ENCODE measurements around the gene TNIK.
"Not testable (repeated sequence)": the region's sequence is repeated elsewhere in the genome, so short reads cannot be mapped to it uniquely, and the experiment has no call there.

Gene TNIK

GRCh38 chr3:171468296-171468906 is 8.2 kb upstream of the TNIK start:
- DNase-seq: no peak

DNA sequence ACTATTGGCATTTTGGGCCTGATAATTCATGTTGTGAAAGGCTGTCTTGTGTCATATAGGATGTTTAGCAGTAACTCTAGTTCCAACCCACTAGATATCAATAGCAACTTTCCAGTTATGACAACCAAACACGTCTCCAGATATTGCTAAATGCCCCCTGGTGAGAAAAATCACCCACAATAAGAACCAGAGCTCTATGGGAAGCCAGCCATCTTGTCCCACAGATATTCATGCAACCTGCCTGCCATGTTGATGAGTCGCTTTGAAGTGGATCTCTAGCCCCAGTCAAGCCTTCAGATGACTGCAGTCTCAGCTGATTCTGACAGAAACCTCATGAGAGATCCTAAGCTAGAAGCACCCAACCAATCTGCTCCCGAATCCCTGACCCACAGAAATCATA is 5.6 kb upstream of the TNIK start:
- DNase-seq: no peak

GRCh38 chr3:171464462-171464861 is 4.3 kb upstream of the TNIK start:
- no peak for DNase-seq

DNA sequence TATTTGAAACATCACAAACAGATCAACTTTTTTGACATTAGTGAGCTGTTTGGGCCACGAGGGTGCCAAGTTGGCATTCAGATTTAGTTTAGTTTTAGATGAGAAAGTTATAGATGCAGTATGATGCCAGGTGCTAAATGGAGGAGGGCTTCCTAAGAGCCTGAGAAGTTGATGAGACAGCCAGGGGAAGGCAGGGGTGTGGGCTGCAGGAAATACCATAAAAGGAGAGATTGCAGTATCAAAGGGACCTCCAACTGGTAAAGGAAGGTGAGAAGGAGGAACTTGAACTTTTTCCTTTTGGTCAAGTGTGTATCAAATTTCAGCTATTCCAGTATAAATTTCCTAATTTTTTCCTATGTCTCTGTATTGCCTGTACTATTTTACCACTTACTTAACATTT is 2.0 kb upstream of the TNIK start:
- DNase-seq: no peak

GRCh38 chr3:171461525-171461917 is 1.3 kb upstream of the TNIK start:
- DNase-seq: no peak

DNA sequence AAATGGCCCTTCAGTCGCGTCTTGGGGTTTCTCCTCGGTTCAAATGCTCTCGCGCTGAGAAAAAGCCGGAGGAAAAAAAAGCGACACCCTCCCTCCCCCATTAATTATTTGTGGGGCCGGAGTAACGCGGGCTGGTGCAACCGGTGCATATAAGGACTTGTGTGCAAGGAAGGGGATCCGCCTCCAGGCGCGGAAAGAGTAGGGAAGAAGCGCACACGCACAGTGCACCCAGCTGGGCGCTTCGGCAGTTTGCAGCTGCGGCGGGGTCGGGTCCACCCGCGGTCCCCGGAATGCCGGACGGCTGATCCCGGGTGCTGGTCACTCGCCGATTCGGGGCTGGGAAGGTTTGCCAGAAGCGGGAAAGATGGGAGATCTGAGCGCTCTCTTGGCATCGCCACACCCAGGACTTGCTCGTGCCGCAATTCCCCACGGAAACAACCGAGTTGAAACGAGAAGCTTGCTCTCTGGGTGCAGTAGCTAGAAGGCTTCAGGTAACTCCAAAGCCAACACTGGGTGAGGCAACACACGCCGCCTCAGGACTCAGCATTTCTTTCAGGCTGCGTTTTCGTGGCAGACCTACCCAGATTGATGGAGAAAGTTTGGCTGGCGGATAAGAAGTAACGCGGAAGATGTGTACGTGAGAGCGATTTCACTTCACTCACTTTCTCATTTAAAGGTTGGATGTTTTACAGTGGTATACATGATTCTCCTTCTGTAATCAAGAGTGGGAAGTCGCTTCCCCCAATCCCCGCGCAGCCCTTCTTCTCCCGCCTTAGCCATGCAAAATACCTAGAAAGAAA is 720 bp upstream of the TNIK start:
- no peak for DNase-seq

- DNase-seq: no peak
These were observed 866 bp downstream of the TNIK start for GRCh38 chr3:171459137-171459941.

GRCh38 chr3:171458864-171459136 is 1.4 kb downstream of the TNIK start:
- no peak for DNase-seq

- no peak for DNase-seq
These were observed 1.9 kb downstream of the TNIK start for GRCh38 chr3:171458071-171458863.

DNA sequence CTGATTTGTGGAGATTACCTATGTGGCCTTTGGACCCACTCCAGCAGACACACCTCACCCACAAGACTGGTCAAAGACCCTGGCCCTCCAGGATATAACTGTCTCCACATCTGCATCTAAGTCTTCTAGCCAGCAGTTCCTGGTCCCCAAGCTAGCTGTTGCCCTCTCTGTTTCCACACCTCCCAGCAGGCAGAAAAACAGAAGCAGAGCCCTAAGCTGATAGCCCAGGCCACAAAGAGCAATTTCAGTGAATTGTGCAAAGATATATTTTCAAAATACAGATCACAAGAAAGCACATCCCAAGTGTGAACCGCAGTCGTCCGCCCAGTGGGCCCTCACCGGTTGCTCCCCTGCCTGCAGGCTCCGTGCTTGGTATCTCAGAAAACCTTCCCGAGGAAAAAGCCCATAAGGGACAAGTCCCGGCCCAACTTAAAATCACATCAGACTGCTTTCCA is 2.6 kb downstream of the TNIK start:
- DNase-seq: no peak

- no peak for DNase-seq
These were observed 3.2 kb downstream of the TNIK start for GRCh38 chr3:171456765-171457606.

- no peak for DNase-seq
These were observed 4.3 kb downstream of the TNIK start for GRCh38 chr3:171455603-171456550.

- DNase-seq: no peak
These were observed 6.2 kb downstream of the TNIK start for GRCh38 chr3:171454041-171454440.

DNA sequence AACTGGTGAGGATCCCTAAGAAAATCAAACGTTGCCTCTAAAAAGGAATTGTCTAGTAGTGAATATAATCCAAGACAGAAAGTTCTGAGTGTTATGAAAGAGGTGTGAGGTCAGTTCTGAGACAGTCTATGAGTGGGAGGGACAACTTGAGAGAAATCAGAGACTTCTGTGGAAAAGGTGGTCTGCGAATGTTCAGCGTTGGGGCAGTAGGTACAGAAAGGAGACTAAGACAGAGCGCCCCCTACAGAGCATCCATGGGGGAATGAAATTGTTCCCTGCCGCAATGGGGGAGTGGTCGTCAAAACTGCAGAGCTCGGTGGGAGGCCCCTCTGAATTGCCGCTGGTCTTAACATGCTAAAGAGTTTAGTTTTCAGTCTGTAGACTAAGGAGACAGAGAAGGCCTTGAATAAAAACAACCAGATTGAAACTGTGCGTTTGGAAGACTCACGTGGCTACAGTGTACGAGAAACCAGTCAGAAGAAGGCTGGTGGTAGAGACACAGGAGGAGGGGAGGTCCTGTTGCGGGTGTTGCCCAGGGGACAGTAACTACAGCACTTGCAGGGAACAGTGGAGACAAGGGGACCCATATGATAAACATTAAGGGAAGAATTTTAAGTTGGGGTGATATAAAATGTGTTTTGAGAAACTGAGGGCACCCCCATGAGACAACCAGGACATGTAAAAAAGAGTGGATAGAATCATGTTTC is 6.9 kb downstream of the TNIK start:
- DNase-seq: no peak

DNA sequence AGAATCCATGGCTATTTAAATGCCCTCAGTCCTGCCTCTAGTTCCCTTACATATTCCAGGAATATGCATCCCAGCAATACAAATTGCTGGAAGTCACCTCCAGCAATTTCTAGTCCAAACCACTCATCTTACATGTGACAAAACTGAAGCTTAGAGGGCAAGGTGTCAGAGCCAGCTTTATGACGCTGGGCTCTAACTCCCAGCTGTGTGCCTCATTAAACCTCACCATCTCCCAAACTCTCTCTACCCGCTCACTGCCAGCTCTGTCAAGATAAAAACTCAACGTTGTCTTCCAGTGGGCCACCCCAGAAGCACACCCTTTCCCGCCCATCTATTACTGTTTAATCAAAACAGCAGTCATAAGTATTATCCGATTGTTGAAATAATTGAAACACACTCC is 7.9 kb downstream of the TNIK start:
- DNase-seq: no peak

GRCh38 chr3:171451915-171452314 is 8.3 kb downstream of the TNIK start:
- DNase-seq: no peak

DNA sequence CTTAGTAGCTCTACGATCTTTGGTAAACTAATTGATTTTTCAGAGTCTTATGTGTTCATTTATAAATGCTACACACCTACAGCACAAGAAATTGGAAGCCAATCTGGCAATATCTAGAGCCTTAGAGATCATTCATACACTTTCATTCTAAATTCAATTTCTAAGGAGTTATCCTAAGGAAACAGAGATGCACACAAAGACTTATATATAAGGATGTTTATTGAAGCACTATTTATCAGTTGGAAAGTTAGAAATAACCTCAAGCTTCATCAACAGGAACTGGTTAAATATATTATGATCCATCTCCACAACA is 12.7 kb downstream of the TNIK start:
- DNase-seq: not testable (repeated sequence)

- DNase-seq: no peak
These were observed 13.2 kb downstream of the TNIK start for GRCh38 chr3:171446801-171447578.

- no peak for DNase-seq
These were observed 13.9 kb downstream of the TNIK start for GRCh38 chr3:171446301-171446700.
